ENCODE measurements around the gene LRRC37A. TPM values are rescaled to one million over a fixed set of nuclear protein-coding genes. Genes with fewer than 3 reads are reported as not detected.

The LRRC37A gene
- total and polyA plus RNA-seq, 2 experiments from 2014 or later = 1.2 to 1.4 TPM

- WGBS (ENCODE audit: low lambda C conversion rate, missing lambda C conversion rate) = under 1% methylated on average over 115 of the region's 116 CpGs
- H3K4me3 ChIP-seq = peak overlapping the region; percentile 59
- TF ChIP-seq, protein P1, sequence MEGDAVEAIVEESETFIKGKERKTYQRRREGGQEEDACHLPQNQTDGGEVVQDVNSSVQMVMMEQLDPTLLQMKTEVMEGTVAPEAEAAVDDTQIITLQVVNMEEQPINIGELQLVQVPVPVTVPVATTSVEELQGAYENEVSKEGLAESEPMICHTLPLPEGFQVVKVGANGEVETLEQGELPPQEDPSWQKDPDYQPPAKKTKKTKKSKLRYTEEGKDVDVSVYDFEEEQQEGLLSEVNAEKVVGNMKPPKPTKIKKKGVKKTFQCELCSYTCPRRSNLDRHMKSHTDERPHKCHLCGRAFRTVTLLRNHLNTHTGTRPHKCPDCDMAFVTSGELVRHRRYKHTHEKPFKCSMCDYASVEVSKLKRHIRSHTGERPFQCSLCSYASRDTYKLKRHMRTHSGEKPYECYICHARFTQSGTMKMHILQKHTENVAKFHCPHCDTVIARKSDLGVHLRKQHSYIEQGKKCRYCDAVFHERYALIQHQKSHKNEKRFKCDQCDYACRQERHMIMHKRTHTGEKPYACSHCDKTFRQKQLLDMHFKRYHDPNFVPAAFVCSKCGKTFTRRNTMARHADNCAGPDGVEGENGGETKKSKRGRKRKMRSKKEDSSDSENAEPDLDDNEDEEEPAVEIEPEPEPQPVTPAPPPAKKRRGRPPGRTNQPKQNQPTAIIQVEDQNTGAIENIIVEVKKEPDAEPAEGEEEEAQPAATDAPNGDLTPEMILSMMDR (IDR thresholded peaks at IDR 0.05; ENCODE audit: poor library complexity) = no peak
- TF ChIP-seq EZH2phosphoT487 (IDR thresholded peaks at IDR 0.05; ENCODE audit: low read depth, severe bottlenecking, unreplicated experiment) = no peak
- peak; percentile 50 for TF ChIP-seq EZH2 (IDR thresholded peaks at IDR 0.05; ENCODE audit: borderline replicate concordance)
- peak overlapping the region; percentile 98 for H2AFZ ChIP-seq
- peak overlapping the region; percentile 83 for H3K27ac ChIP-seq
- no peaks in the 10 kb centered on the region for H3K9me2 ChIP-seq (replicated peaks; ENCODE audit: insufficient read depth)
- peak overlapping the region; percentile 94 for H3K4me2 ChIP-seq
- peaks cover 13% of the 10 kb centered on the region for H3K4me1 ChIP-seq (ENCODE audit: insufficient read depth)
- no peaks in the 10 kb centered on the region for H3K79me2 ChIP-seq
- H4K20me1 ChIP-seq (ENCODE audit: insufficient read depth, poor library complexity, severe bottlenecking) = no peaks in the 10 kb centered on the region
- no peaks in the 10 kb centered on the region for H3K36me3 ChIP-seq (replicated peaks; ENCODE audit: insufficient read depth, low read depth)
- peak; percentile 95 for DNase-seq (ENCODE audit: low spot score)
- H3K9me3 ChIP-seq (ENCODE audit: low read depth) = no peaks in the 10 kb centered on the region
- peaks cover 10% of the 10 kb centered on the region for H3K27me3 ChIP-seq
Observed at GRCh38 chr17:46266656-46267544, 28.0 kb upstream of the LRRC37A start.

DNA sequence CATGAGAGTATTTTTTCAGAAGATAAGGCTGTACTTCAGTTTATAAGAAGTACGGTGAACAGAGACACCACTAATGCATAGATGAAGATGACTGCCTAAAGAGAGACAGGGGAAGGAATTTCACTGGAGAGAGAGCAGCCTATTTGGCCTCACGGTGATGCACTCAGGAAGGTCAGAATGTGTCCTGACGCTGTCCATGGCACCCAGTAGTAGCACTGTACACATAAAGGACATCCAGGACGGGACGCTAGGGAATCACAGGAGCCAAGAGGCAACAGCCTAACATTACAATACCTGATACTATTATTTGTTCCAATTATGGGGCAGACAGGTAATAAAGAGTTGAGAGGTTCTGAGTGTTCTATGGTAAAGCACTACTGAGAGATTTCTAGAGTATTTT is 24.9 kb upstream of the LRRC37A start:
- DNase-seq (ENCODE audit: low spot score) = no peak
- Histone ChIP-seq H3K4me3 (no peak overlapping the region), H4K20me1 (ENCODE audit: insufficient read depth, poor library complexity, severe bottlenecking) (no peaks in the 10 kb centered on the region), H3K27ac (no peak overlapping the region), H3K9me2 (replicated peaks; ENCODE audit: insufficient read depth) (no peaks in the 10 kb centered on the region), H2AFZ (no peak overlapping the region), H3K79me2 (no peaks in the 10 kb centered on the region), H3K27me3 (peaks cover 10% of the 10 kb centered on the region), H3K9me3 (ENCODE audit: low read depth) (no peaks in the 10 kb centered on the region), H3K4me2 (no peak overlapping the region), H3K4me1 (ENCODE audit: insufficient read depth) (peaks cover 6% of the 10 kb centered on the region), H3K36me3 (replicated peaks; ENCODE audit: insufficient read depth, low read depth) (no peaks in the 10 kb centered on the region)
- 49% methylated on average over 5 of the region's 5 CpGs for WGBS (ENCODE audit: low lambda C conversion rate, missing lambda C conversion rate)
- TF ChIP-seq, protein P1 (IDR thresholded peaks at IDR 0.05; ENCODE audit: poor library complexity) = no peak
- TF ChIP-seq EZH2phosphoT487 (IDR thresholded peaks at IDR 0.05; ENCODE audit: low read depth, severe bottlenecking, unreplicated experiment) = no peak
- TF ChIP-seq EZH2 (IDR thresholded peaks at IDR 0.05; ENCODE audit: borderline replicate concordance) = no peak

GRCh38 chr17:46273541-46274236 is 21.2 kb upstream of the LRRC37A start:
- no peak overlapping the region for H3K4me3 ChIP-seq
- H3K9me2 ChIP-seq (replicated peaks; ENCODE audit: insufficient read depth) = no peaks in the 10 kb centered on the region
- no peak overlapping the region for H3K4me2 ChIP-seq
- no peaks in the 10 kb centered on the region for H3K4me1 ChIP-seq (ENCODE audit: insufficient read depth)
- H3K27ac ChIP-seq = no peak overlapping the region
- H3K36me3 ChIP-seq (replicated peaks; ENCODE audit: insufficient read depth, low read depth) = no peaks in the 10 kb centered on the region
- no peak overlapping the region for H2AFZ ChIP-seq
- peaks cover 1% of the 10 kb centered on the region for H3K27me3 ChIP-seq
- WGBS (ENCODE audit: low lambda C conversion rate, missing lambda C conversion rate) = 71% methylated on average over 6 of the region's 6 CpGs
- TF ChIP-seq EZH2 (IDR thresholded peaks at IDR 0.05; ENCODE audit: borderline replicate concordance) (no peak), EZH2phosphoT487 (IDR thresholded peaks at IDR 0.05; ENCODE audit: low read depth, severe bottlenecking, unreplicated experiment) (no peak)
- TF ChIP-seq, protein P1 (IDR thresholded peaks at IDR 0.05; ENCODE audit: poor library complexity) = no peak
- H4K20me1 ChIP-seq (ENCODE audit: insufficient read depth, poor library complexity, severe bottlenecking) = no peaks in the 10 kb centered on the region
- no peak for DNase-seq (ENCODE audit: low spot score)
- no peaks in the 10 kb centered on the region for H3K9me3 ChIP-seq (ENCODE audit: low read depth)
- peaks cover 9% of the 10 kb centered on the region for H3K79me2 ChIP-seq

Measured in hepatocyte (in vitro differentiated cells).